Keratinocyte (primary cell): Measurements from ENCODE around the gene PDE6A. TPM values are rescaled to one million over a fixed set of nuclear protein-coding genes. Genes with fewer than 3 reads are reported as not detected.

Source experiments
- DNase-seq: peaks from one replicate; pipeline ENCODE4 v3.0.0-alpha.2; 2011; ENCODE audit warnings: low read depth, missing footprints, low spot score
- FAIRE-seq: peaks from 2 replicates; lab custom pipeline; 2011; peaks lifted over from hg19 to GRCh38; lab: Jason Lieb, UNC
- H2AFZ ChIP-seq: 2 replicates; pipeline ENCODE4 v1.6.0; 2012; ENCODE audit warnings: low read length, control low read depth, inconsistent platforms; ENCODE audit not compliant: control insufficient read depth
- H3K27ac ChIP-seq: 2 replicates; pipeline ENCODE4 v1.5.1; 2011; ENCODE audit warnings: low read length; ENCODE audit not compliant: control insufficient read depth, insufficient read depth
- H3K27me3 ChIP-seq: 3 replicates; pipeline ENCODE4 v1.6.0; 2011; ENCODE audit warnings: low read length; ENCODE audit not compliant: control insufficient read depth, insufficient read depth; ENCODE audit errors: extremely low read depth
- H3K36me3 ChIP-seq, 2 experiments: 2 replicates in 1 of 2; 3 replicates in 1 of 2; pipeline ENCODE4 v1.5.1; 2011; ENCODE audit warnings: low read length in 2 of 2, mild to moderate bottlenecking in 1 of 2; ENCODE audit not compliant: control insufficient read depth in 2 of 2, insufficient read depth in 2 of 2; ENCODE audit errors: extremely low read depth in 1 of 2
- H3K4me1 ChIP-seq: 3 replicates; pipeline ENCODE4 v1.5.1; 2011; ENCODE audit warnings: low read length; ENCODE audit not compliant: control insufficient read depth, insufficient read depth; ENCODE audit errors: extremely low read depth
- H3K4me2 ChIP-seq: 3 replicates; pipeline ENCODE4 v1.6.0; 2011; ENCODE audit warnings: low read depth, low read length; ENCODE audit not compliant: control insufficient read depth, insufficient read depth; ENCODE audit errors: extremely low read depth
- H3K4me3 ChIP-seq, 3 experiments: fragments of 200-600 bp in 1 of 3; sonication (generic) in 1 of 3; 2 replicates in 2 of 3; 3 replicates in 1 of 3; pipeline ENCODE4 v1.5.1; 2011 to 2016; ENCODE audit warnings: low read length in 3 of 3, mild to moderate bottlenecking in 3 of 3, control low read depth in 2 of 3, inconsistent platforms in 1 of 3, low read depth in 1 of 3, mixed read lengths in 1 of 3, mixed run types in 1 of 3, moderate library complexity in 1 of 3; ENCODE audit not compliant: control insufficient read depth in 2 of 3, insufficient read depth in 2 of 3; ENCODE audit errors: extremely low read depth in 1 of 3
- H3K79me2 ChIP-seq: 2 replicates; pipeline ENCODE4 v1.6.0; 2012; ENCODE audit warnings: low read length; ENCODE audit not compliant: control insufficient read depth, insufficient read depth
- H3K9ac ChIP-seq: 3 replicates; pipeline ENCODE4 v1.6.0; 2011; ENCODE audit warnings: low read length; ENCODE audit not compliant: control insufficient read depth, insufficient read depth; ENCODE audit errors: extremely low read depth
- H3K9me1 ChIP-seq: 3 replicates; pipeline ENCODE4 v1.6.0; 2011; ENCODE audit warnings: low read length; ENCODE audit not compliant: control insufficient read depth, insufficient read depth; ENCODE audit errors: extremely low read depth
- H3K9me3 ChIP-seq: 2 replicates; pipeline ENCODE4 v1.5.1; 2012; ENCODE audit warnings: low read depth, low read length; ENCODE audit not compliant: control insufficient read depth
- H4K20me1 ChIP-seq: 3 replicates; pipeline ENCODE4 v1.6.0; 2011; ENCODE audit warnings: low read length; ENCODE audit not compliant: control insufficient read depth, insufficient read depth; ENCODE audit errors: extremely low read depth
- EZH2 ChIP-seq: IDR thresholded peaks from one replicate; pipeline ENCODE4 v1.6.1; 2012; ENCODE audit warnings: inconsistent platforms, mild to moderate bottlenecking, low read length, moderate library complexity
- dilution Hi-C: fragments of 300-500 bp; cut with MboI; formaldehyde crosslinking; loops from one replicate; pipeline ENCODE4 v1.7.0; 2020; ENCODE audit warnings: low sequenced_read_pairs; ENCODE audit not compliant: extremely low pct_ligation_motif_present
- polyA plus RNA-seq, 5 experiments: library from polyadenylated mRNA; depleted of rRNA in 3 of 5; stranded (reverse) in 3 of 5; stranded (forward) in 1 of 5; unstranded in 1 of 5; fragments of >200 nt; gene quantifications; 1 replicate in 1 of 5; 2 replicates in 3 of 5; 3 replicates in 1 of 5; pipeline versions ENCODE4 v1.2.1 to v1.2.3, GENCODE V29; 2011 to 2012; ENCODE audit warnings: missing spikeins in 2 of 5, low read depth in 1 of 5, low replicate concordance in 1 of 5
- TF ChIP-seq, protein P1 (sequence below), 3 experiments: IDR thresholded peaks in 1 of 3; conservative IDR thresholded peaks in 1 of 3; optimal IDR thresholded peaks in 1 of 3; 2 replicates in 2 of 3; 3 replicates in 1 of 3; pipeline versions ENCODE3 to v1.5.1; 2011; ENCODE audit warnings: low read length in 3 of 3, mild to moderate bottlenecking in 3 of 3, moderate library complexity in 2 of 3, control low read depth in 1 of 3, inconsistent platforms in 1 of 3; ENCODE audit not compliant: insufficient read depth in 2 of 3; ENCODE audit errors: extremely low read depth in 1 of 3

PDE6A gene
- polyA plus RNA-seq, 1 donor (not counting 4 experiments of a cell fraction or from before 2014, with no cell fraction given), result 0.03 TPM

DNA sequence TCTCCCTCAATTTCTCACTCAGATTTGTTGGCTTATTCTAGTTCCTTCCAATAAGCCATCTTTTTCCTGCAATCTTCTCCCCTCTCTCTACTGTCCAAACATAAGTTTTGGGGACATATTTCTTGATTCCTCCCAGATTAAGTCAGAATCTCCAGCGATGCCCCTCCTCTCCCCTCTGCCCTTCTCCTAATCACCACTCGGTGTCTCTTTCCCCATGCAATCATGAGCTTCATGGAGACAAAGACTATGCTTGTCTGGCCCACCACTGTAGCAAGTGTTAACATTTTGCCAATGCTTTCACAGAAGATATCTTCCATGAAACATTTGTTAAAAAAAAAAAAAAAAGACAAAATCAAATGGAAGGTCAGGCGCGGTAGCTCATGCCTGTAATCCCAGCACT is 42.4 kb downstream of the PDE6A start:
- Histone ChIP-seq H3K9ac (no peak overlapping the region), H2AFZ (no peak overlapping the region), H3K27me3 (no peaks in the 10 kb centered on the region), H4K20me1 (no peaks in the 10 kb centered on the region), H3K36me3 (no peaks in the 10 kb centered on the region), H3K4me2 (no peak overlapping the region), H3K9me1 (no peaks in the 10 kb centered on the region), H3K79me2 (no peaks in the 10 kb centered on the region), H3K9me3 (no peaks in the 10 kb centered on the region), H3K4me1 (no peaks in the 10 kb centered on the region), H3K27ac (no peak overlapping the region), H3K4me3 (no peak overlapping the region)
- FAIRE-seq (no peak), DNase-seq (no peak)
- dilution Hi-C loops, result no loop called here
- TF ChIP-seq, protein P1, sequence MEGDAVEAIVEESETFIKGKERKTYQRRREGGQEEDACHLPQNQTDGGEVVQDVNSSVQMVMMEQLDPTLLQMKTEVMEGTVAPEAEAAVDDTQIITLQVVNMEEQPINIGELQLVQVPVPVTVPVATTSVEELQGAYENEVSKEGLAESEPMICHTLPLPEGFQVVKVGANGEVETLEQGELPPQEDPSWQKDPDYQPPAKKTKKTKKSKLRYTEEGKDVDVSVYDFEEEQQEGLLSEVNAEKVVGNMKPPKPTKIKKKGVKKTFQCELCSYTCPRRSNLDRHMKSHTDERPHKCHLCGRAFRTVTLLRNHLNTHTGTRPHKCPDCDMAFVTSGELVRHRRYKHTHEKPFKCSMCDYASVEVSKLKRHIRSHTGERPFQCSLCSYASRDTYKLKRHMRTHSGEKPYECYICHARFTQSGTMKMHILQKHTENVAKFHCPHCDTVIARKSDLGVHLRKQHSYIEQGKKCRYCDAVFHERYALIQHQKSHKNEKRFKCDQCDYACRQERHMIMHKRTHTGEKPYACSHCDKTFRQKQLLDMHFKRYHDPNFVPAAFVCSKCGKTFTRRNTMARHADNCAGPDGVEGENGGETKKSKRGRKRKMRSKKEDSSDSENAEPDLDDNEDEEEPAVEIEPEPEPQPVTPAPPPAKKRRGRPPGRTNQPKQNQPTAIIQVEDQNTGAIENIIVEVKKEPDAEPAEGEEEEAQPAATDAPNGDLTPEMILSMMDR (optimal IDR thresholded peaks at IDR 0.05 in 1 of 3, IDR thresholded peaks at IDR 0.05 in 1 of 3, conservative IDR thresholded peaks at IDR 0.05 in 1 of 3; ENCODE audit: extremely low read depth in 1 of 3, insufficient read depth in 2 of 3, low read length in 3 of 3), result peak in 2 of 3 experiments; percentile 19 to 45
- no peak for TF ChIP-seq EZH2

DNA sequence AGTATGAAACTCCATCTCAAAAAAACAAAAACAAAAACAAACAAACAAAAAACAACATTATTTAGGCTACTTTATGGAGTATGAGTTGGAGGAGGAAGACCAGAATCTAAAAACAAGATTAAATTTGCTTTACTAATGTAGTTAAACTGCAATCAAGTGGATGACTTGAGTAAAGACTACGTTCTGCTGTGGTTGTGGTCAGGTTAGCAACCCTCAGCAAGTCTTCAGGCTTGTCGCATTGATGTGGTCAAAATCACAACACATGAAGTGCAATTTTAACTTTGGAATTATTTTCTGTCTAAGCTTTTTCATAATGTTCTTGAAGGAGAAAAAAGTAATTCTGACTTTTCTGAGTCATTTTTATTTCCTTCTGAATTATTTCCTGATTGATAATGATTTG is 43.1 kb downstream of the PDE6A start:
- TF ChIP-seq EZH2, result no peak
- TF ChIP-seq, protein P1 (optimal IDR thresholded peaks at IDR 0.05 in 1 of 3, IDR thresholded peaks at IDR 0.05 in 1 of 3, conservative IDR thresholded peaks at IDR 0.05 in 1 of 3; ENCODE audit: extremely low read depth in 1 of 3, insufficient read depth in 2 of 3, low read length in 3 of 3), result no peak
- Histone ChIP-seq H3K9ac (no peak overlapping the region), H3K9me1 (no peaks in the 10 kb centered on the region), H3K79me2 (no peaks in the 10 kb centered on the region), H2AFZ (no peak overlapping the region), H3K27me3 (no peaks in the 10 kb centered on the region), H3K4me1 (peaks cover 3% of the 10 kb centered on the region), H3K4me2 (no peak overlapping the region), H4K20me1 (no peaks in the 10 kb centered on the region), H3K4me3 (no peak overlapping the region), H3K36me3 (no peaks in the 10 kb centered on the region), H3K27ac (no peak overlapping the region), H3K9me3 (no peaks in the 10 kb centered on the region)
- no peak for FAIRE-seq
- dilution Hi-C loops, result no loop called here
- no peak for DNase-seq
